NCI-H345 treated with DMSO at 0.1 percent for 48 hours (cell line): Measurements from ENCODE around the gene NUDT3.

Experiments
- DNase-seq: peaks from one replicate; lab custom pipeline; 2025; ENCODE audit not compliant: unreplicated experiment; lab: John Stamatoyannopoulos, UW

The NUDT3 gene

DNA sequence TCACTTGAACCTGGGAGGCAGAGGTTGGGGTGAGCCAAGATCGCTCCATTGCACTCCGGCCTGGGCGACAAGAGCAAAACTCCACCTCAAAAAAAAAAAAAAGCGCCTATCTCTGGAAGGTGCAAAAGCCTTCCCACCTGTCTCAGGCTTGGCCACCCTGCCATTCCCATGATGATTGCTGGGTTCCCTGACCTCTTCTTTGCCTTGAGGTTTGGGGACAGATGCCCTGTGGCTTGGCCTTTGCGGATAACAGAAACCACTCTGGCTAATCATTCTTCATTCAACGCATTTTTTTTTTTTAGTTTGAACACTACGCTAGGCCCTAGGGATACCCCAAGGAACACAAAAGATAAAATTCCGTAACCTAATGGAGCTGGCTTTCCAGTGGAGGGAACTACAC, 162.6 kb downstream of the NUDT3 start:
- DNase-seq = no peak
